Adipocyte (in vitro differentiated cells): Measurements from ENCODE around the gene RHO.
"Not testable (repeated sequence)": the region's sequence is repeated elsewhere in the genome, so short reads cannot be mapped to it uniquely, and the experiment has no call there.

Experiments used
- DNase-seq: peaks from one replicate; pipeline ENCODE4 v3.0.0-alpha.2; 2015; ENCODE audit warnings: low read depth
- H3K27me3 ChIP-seq: replicated peaks from 2 replicates; pipeline ENCODE4 v1.7.0; 2013; ENCODE audit warnings: mild to moderate bottlenecking, low read length, moderate library complexity; ENCODE audit not compliant: control insufficient read depth, insufficient read depth
- H3K36me3 ChIP-seq: 2 replicates; pipeline ENCODE4 v1.7.0; 2013; ENCODE audit warnings: low read length, mild to moderate bottlenecking, moderate library complexity; ENCODE audit not compliant: control insufficient read depth, insufficient read depth, severe bottlenecking
- H3K4me1 ChIP-seq: 2 replicates; pipeline ENCODE4 v1.7.0; 2013; ENCODE audit warnings: mild to moderate bottlenecking, low read length, moderate library complexity; ENCODE audit not compliant: control insufficient read depth, insufficient read depth
- H3K4me3 ChIP-seq: 2 replicates; pipeline ENCODE4 v1.7.0; 2013; ENCODE audit warnings: mild to moderate bottlenecking, low read length, moderate library complexity
- H3K9ac ChIP-seq: 2 replicates; pipeline ENCODE4 v1.7.0; 2013; ENCODE audit warnings: mild to moderate bottlenecking, low read length, moderate library complexity
- H3K9me3 ChIP-seq: 2 replicates; pipeline ENCODE4 v1.7.0; 2013; ENCODE audit warnings: mild to moderate bottlenecking, low read length, moderate library complexity; ENCODE audit not compliant: control insufficient read depth

Gene RHO

DNA sequence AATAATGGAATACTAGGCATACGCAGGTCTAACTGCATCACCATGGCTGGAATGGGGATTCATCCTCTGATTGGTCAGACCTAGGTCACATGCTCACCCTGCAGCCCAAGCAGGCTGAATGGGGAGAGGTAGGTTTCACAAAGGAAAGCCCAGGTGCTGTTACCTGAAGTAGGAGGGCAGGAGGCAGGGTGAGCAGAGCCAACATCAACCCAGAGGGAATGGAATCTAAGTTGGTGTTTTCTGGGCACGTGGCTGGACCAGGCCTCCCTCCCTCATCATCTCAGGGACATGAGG is 7.9 kb downstream of the RHO start:
- H3K27me3 ChIP-seq, result no peaks in the 10 kb centered on the region
- H3K4me1 ChIP-seq, result peaks cover 14% of the 10 kb centered on the region
- no peaks in the 10 kb centered on the region for H3K9me3 ChIP-seq
- DNase-seq, result no peak
- H3K36me3 ChIP-seq, result no peaks in the 10 kb centered on the region
- H3K4me3 ChIP-seq, result no peak overlapping the region
- no peak overlapping the region for H3K9ac ChIP-seq

DNA sequence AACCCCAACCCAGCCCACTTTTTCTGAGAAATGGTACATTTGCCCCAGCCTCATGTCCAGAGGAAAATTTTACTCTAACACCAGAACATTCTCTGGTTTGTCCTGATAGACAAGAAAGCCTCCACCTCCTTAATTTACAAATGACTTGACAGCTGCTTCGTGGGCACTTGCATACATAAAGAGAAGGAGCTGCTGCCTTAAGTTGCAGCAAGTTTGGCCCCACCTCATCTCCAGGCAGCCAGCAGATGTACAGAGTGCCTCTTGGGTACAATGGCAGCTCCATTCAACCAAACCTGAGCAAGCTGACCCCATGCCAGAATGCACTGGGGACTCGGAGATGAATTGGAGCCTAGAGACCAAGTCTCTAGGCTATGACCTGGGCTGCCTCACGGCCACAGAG is 8.4 kb downstream of the RHO start:
- Histone ChIP-seq H3K36me3 (no peaks in the 10 kb centered on the region), H3K9me3 (no peaks in the 10 kb centered on the region), H3K4me3 (no peak overlapping the region), H3K27me3 (no peaks in the 10 kb centered on the region), H3K9ac (no peak overlapping the region), H3K4me1 (peaks cover 14% of the 10 kb centered on the region)
- no peak for DNase-seq

DNA sequence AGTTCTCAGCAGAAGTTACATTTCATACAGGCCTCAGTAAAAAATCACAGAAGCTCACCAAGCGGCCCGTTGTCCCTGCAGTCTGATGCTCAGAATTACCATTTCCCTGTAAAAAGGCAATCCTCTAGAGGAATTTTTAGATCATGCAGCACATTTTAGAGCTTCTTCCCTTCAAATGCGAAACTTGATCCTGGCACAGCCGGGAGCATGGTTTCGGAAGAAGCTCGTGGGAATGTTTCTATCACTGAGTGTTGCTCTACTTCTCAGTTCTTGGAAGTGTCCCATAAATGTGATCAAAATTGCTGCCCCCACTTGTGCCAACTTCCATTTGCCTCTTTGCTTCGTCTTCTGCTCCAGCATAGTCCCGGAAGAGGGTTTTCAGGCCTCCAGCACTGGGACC is 10.8 kb downstream of the RHO start:
- H3K36me3 ChIP-seq, result no peaks in the 10 kb centered on the region
- no peaks in the 10 kb centered on the region for H3K27me3 ChIP-seq
- H3K9me3 ChIP-seq, result no peaks in the 10 kb centered on the region
- H3K9ac ChIP-seq, result no peak overlapping the region
- H3K4me1 ChIP-seq, result peaks cover 14% of the 10 kb centered on the region
- no peak overlapping the region for H3K4me3 ChIP-seq
- no peak for DNase-seq

DNA sequence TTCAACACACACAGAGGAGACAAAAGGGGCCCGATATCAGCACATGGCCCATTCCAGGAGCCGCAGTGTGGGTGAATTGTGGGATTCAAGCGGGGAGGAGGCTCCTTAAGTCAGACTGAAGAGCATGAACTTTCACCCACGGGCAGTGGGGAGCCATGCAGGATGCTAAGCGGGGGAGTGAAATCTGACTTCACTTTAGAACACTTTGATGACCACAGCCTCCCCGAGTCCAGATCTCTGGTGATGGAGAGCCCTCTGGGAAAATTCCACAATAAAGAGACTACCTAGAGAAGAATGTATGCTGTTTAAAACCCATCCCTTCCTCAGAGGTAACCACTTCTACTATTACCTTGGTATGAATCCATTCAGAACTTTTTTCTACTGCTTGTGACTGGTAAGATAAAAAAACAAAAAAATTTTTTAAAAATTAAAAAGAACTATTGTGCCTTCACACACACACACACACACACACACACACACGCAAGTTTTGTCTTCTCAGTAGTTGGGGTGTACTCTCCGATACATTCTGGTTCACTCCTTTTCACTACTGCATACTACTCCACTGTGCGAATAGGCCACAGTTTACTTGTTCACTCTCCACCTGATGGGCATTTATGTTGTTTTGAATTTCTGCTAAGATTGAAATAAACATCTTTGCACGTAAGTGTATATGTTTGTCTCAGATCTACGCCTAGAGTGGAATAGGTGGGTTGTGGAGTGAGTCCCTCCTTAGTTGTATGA is 12.5 kb downstream of the RHO start:
- Histone ChIP-seq H3K27me3 (no peaks in the 10 kb centered on the region), H3K9ac (no peak overlapping the region), H3K9me3 (no peaks in the 10 kb centered on the region), H3K36me3 (no peaks in the 10 kb centered on the region), H3K4me1 (peaks cover 11% of the 10 kb centered on the region), H3K4me3 (no peak overlapping the region)
- DNase-seq, result no peak

DNA sequence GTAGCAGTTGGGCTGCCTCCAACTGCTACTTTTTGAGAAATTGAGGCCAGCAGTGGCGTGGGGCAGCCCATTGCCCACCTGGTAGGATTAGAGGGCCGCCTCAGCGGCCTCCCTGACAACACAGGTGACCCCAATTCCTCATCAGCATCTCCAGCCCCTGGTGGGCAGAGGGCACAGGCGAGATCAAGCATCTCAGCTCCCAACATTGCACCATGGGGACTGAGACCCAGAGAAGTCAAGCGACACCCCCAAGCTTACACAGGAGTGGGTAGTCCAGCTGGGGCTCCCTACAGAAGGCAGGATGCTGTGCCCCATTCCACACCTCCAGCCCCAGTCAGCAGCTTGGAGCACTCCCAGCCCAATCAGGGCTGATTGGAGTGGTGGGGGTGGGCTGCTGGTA is 14.3 kb downstream of the RHO start:
- no peak for DNase-seq
- Histone ChIP-seq H3K9ac (no peak overlapping the region), H3K27me3 (no peaks in the 10 kb centered on the region), H3K36me3 (no peaks in the 10 kb centered on the region), H3K9me3 (no peaks in the 10 kb centered on the region), H3K4me3 (no peak overlapping the region), H3K4me1 (peaks cover 15% of the 10 kb centered on the region)

DNA sequence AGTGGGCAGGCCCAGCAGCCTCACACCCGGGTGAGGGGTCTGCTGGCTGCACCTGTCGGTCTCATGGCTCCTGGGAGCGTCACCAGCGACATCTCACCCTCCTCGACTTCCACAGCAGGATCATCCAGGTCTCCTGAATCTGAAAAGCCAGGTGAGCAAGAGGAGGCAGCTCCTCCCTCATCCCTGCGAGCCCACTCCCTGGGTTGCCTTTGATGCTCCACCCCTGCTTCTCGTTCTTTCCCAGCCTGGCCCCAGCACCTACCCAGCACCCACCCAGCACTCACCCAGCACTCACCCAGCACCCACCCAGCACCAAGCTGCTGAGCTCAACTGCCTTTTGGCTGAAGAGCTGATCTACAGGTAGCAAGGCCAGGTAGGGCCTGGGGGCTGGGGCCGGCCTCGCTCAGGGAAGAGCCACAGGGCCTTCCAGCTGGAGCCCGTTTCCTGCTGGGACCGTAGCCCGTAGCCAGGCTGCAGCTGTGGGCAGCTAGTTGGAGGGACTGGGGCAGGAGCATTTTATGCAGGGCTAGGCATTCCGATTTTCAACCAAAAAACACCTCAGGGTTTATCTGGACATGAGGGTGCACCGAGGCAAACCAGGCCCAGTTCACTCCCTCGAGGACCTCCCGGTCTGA is 14.8 kb downstream of the RHO start, which contains the start of gene H1-8:
H1-8 (plus strand) TSS at position 20 of the 635 bp plus-strand sequence; CDS start at position 64, 44 bp downstream.
- H3K9ac ChIP-seq, result no peak within 1 kb of the TSS
- H3K4me1 ChIP-seq, result peaks cover 15% of the 10 kb centered on the region
- no peaks in the 10 kb centered on the region for H3K36me3 ChIP-seq
- DNase-seq, result no peak
- H3K9me3 ChIP-seq, result no peaks in the 10 kb centered on the region
- H3K27me3 ChIP-seq, result no peaks in the 10 kb centered on the region
- no peak within 1 kb of the TSS for H3K4me3 ChIP-seq

DNA sequence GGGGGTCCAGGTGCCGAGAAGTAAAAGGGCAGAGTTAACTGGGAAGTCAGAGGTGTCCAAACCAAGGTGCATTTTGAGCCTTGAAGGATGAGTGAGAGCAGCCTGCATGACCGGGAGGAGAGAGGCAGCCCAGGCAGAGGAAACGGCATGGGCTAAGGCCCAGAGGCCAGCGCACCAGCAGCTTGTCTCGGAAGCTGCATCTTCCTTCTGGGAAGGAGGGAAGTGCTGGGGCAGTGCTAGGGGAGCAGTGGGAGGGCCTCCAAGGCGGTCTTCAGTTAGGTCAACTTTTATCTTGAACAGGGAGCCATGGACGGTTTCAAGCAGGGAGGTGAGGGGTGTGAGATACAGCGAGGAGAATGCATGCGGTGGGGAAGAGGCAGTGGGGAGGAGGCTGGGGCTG is 15.6 kb downstream of the RHO start:
- no peak for DNase-seq
- peaks cover 11% of the 10 kb centered on the region for H3K4me1 ChIP-seq
- H3K27me3 ChIP-seq, result no peaks in the 10 kb centered on the region
- H3K9ac ChIP-seq, result no peak overlapping the region
- H3K9me3 ChIP-seq, result no peaks in the 10 kb centered on the region
- no peaks in the 10 kb centered on the region for H3K36me3 ChIP-seq
- H3K4me3 ChIP-seq, result no peak overlapping the region

DNA sequence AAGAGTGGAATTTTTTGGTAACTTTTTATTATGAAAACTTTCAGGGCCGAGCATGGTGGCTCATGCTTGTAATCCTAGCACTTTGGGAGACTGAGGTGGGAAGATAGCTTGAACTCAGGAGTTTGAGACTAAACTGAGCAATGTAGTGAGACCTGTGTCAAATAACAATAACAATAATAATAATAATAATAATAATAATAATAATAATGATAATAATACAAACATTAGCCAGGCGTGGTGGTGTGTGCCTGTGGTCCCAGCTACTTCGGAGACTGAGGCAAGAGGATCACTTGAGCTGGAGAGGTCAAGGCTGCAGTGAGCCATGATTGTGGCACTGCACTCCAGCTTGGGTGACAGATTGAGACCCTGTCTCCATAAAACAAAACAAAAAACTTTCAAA is 17.5 kb downstream of the RHO start:
- H3K36me3 ChIP-seq, H3K27me3 ChIP-seq, H3K9me3 ChIP-seq, H3K4me1 ChIP-seq, H3K9ac ChIP-seq, H3K4me3 ChIP-seq, DNase-seq: not testable (repeated sequence)

DNA sequence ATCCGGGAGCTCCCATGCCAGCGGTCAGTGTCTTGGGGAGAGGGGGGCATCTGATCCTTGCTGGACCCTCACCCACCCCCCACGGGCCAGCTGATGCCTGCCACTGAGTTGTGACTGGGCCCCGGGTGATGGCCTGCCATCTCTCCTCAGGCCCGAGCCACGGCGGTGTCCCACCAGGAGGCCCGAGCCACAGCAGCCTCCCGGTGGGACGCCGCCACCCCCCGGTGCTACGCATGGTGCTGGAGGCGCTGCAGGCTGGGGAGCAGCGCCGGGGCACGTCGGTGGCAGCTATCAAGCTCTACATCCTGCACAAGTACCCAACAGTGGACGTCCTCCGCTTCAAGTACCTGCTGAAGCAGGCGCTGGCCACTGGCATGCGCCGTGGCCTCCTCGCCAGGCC is 18.8 kb downstream of the RHO start:
- H3K9ac ChIP-seq, result no peak overlapping the region
- H3K4me1 ChIP-seq, result peaks cover 4% of the 10 kb centered on the region
- no peak for DNase-seq
- H3K27me3 ChIP-seq, result no peaks in the 10 kb centered on the region
- H3K36me3 ChIP-seq, result no peaks in the 10 kb centered on the region
- no peak overlapping the region for H3K4me3 ChIP-seq
- no peaks in the 10 kb centered on the region for H3K9me3 ChIP-seq

DNA sequence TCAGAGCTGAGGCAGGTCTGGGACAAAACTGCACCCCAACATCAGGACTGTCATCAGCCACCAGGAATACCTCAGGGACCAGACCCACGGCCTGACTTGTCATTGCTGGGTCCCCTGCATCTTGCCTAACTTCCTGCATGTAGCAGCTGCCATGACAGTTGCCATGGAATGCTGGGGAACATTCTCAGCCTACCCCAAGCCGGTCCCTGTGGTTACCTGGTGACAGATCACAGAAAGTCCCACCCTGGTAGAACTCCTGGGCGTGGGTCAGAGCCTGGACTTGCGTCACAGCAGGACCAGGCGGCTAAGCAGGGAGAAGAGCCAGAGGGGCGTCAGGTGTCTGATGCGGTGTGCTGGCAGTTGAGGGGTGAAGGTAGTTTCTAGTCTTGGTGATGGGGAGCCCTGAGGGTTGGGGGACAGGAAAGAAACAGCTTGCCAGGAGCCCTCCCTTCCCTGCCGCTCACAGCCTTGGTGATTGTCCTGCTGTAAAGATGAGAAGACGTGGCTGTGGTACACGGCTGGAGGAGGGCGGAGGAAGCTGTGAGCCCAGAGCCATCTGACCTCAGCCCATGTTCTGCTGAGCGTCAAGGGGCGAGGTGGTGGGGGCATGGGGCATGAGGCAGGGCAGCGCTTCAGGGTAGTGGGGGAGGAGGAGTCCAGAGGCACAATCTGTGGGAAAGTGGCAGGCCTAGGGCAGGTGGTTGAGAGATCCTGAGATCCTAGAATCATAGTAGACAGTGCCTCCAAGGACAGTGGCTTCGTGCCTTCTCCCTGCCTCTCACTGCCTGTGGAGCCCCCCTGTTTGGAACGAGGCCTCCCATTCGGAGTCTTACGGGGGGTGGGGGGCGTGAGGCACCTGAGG is 19.9 kb downstream of the RHO start:
- no peak for DNase-seq
- no peaks in the 10 kb centered on the region for H3K9me3 ChIP-seq
- H3K4me3 ChIP-seq, result no peak overlapping the region
- H3K36me3 ChIP-seq, result no peaks in the 10 kb centered on the region
- no peak overlapping the region for H3K9ac ChIP-seq
- H3K4me1 ChIP-seq, result peaks cover 4% of the 10 kb centered on the region
- no peaks in the 10 kb centered on the region for H3K27me3 ChIP-seq

DNA sequence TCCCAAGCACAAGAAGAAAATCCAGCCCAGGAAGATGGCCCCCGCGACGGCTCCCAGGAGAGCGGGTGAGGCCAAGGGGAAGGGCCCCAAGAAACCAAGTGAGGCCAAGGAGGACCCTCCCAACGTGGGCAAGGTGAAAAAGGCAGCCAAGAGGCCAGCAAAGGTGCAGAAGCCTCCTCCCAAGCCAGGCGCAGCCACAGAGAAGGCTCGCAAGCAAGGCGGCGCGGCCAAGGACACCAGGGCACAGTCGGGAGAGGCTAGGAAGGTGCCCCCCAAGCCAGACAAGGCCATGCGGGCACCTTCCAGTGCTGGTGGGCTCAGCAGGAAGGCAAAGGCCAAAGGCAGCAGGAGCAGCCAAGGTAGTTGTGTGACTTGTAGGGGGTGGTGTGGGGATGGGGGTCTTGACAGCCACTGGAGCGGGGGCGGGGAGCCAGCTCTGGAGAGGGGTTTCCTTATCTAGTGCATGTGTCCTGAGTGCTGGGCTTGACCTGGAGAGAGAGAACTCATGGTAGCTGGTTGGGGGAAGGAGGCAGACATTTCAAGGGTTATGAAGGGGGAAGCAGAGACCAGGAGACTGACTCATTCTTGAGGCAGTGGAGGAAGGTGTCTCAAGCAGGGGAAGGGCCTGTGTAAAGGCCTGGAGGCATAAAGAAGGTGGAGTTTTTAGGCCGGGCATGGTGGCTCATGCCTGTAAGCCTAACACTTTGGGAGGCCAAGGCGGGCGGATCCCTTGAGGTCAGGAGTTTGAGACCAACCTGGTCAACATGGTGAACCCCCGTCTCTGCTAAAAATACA is 20.8 kb downstream of the RHO start:
- Histone ChIP-seq H3K27me3 (no peaks in the 10 kb centered on the region), H3K9me3 (no peaks in the 10 kb centered on the region), H3K9ac (no peak overlapping the region), H3K4me1 (peaks cover 6% of the 10 kb centered on the region), H3K36me3 (no peaks in the 10 kb centered on the region), H3K4me3 (no peak overlapping the region)
- DNase-seq, result peak; percentile 23
